Bronchial epithelial cell (primary cell): ENCODE measurements around the gene PINK1. TPM values are rescaled to one million over a fixed set of nuclear protein-coding genes. Genes with fewer than 3 reads are reported as not detected.

Experiments used
- DNase-seq: peaks from one replicate; pipeline ENCODE4 v3.0.0-alpha.2; 2010; ENCODE audit warnings: low read depth
- FAIRE-seq: peaks from 2 replicates; lab custom pipeline; 2011; peaks lifted over from hg19 to GRCh38; lab: Jason Lieb, UNC
- H3K27me3 ChIP-seq: 2 replicates; pipeline ENCODE4 v1.5.1; 2011; ENCODE audit warnings: low read length; ENCODE audit not compliant: control insufficient read depth, insufficient read depth
- H3K36me3 ChIP-seq: 2 replicates; pipeline ENCODE4 v1.5.1; 2011; ENCODE audit warnings: low read length; ENCODE audit not compliant: control insufficient read depth, insufficient read depth
- H3K4me3 ChIP-seq: 2 replicates; pipeline ENCODE4 v1.5.1; 2011; ENCODE audit warnings: mild to moderate bottlenecking, low read depth, low read length, control low read depth
- total RNA-seq: library from RNA; depleted of rRNA; stranded (reverse); fragments of >200 nt; gene quantifications from 2 replicates; pipeline ENCODE4 v1.2.1, GENCODE V29; 2014
- TF ChIP-seq, protein P1 (sequence below): IDR thresholded peaks from 2 replicates; pipeline ENCODE4 v1.5.1; 2011; ENCODE audit warnings: mild to moderate bottlenecking, moderate library complexity, low read length, control low read depth, inconsistent platforms; ENCODE audit not compliant: insufficient read depth, severe bottlenecking

PINK1 gene
- total RNA-seq, 1 donor from 2014 or later: 61.1 TPM

DNA sequence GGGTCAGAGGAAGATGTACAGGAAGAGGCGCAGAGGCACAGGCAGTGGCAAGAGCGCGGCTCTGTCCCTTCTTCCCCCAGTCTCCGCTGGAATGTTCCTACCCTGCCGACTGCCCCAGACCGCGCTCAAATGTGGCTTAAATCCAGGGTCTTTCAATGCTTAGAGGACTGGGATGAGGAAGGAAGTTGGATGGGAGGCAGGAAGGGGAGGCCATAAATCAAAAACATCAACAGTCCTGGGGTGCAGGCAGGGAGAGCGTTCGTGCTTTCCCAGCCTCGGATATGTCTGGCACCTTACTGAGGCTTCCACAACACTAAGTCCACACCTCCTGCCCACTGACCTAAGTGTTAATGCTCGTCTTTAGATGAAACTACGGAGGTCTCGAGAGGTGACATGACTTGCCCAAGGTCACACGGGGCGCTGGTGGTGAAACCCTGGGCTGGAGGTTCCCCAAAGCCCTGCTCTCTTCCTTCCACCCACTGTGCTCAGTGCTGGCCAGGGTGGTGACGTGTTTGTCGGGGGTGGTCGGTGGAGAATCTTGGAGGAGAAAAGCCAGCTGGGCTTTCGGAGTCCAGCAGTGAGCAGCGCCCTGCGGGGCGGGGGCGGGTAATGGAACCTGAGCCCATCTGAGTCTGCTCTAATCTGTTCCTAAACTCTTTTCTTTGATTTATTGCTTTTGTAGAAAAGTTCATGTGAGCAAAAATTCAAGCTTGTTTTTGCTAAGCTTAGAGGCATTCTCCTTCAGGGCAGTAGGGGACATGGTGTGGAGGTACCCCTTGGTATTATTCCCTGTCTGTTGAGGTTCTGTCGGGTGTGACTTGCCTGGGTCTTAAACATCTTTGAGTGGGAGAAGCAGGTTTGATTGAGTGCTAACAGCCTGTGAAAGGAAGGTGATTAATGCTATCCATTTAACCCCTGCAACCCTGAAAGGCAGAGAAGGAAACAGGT lies 43.7 kb upstream of the PINK1 start:
- TF ChIP-seq, protein P1, sequence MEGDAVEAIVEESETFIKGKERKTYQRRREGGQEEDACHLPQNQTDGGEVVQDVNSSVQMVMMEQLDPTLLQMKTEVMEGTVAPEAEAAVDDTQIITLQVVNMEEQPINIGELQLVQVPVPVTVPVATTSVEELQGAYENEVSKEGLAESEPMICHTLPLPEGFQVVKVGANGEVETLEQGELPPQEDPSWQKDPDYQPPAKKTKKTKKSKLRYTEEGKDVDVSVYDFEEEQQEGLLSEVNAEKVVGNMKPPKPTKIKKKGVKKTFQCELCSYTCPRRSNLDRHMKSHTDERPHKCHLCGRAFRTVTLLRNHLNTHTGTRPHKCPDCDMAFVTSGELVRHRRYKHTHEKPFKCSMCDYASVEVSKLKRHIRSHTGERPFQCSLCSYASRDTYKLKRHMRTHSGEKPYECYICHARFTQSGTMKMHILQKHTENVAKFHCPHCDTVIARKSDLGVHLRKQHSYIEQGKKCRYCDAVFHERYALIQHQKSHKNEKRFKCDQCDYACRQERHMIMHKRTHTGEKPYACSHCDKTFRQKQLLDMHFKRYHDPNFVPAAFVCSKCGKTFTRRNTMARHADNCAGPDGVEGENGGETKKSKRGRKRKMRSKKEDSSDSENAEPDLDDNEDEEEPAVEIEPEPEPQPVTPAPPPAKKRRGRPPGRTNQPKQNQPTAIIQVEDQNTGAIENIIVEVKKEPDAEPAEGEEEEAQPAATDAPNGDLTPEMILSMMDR: no peak
- peak overlapping the region; percentile 22 for H3K4me3 ChIP-seq
- H3K27me3 ChIP-seq: no peaks in the 10 kb centered on the region

DNA sequence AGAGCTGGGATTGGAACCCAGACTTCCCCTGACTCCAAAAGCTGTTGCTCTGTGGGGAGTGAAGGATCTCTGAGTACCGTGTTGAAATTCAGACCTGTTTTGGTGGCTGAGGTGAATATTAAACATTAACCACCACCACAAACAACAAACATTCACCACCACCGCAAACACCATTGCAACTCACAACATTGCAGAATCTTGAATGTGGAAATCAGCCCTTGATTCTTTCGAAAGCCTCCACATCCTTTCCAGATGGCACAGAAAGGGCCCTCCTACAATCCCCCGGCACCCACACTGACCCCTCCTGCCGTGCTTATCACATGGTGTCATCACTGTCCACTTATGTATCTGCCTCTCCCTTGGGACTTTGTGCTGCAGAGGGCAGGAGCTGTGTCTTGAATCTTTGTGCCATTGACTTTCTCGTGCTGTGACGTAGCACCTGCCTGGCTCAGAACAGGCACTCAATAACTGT lies 42.9 kb upstream of the PINK1 start:
- FAIRE-seq: no peak
- TF ChIP-seq, protein P1: no peak

More for the DNA sequence above, 43.7 kb upstream of the PINK1 start:
- H3K36me3 ChIP-seq: no peaks in the 10 kb centered on the region
- DNase-seq (no peak), FAIRE-seq (peak; percentile 92)

DNA sequence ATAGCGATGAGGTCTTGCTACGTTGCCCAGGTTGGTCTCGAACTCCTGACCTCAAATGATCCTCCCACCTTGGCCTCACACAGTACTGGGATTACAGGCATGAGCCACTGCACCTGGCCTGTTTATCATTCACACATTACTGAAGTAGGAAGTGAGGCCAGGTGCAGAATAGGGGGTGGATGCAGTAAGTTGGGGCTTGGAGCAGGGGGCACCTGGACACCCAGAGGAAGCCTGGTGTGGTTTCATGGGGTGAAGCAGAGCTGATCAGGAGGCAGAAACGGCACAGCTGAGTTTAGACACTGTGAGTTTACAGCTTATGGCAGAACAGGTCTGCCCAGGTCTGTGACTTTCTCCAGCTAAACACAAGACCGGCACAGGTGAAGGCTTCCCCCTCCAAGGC lies 39.5 kb upstream of the PINK1 start:
- TF ChIP-seq, protein P1: no peak
- DNase-seq (no peak), FAIRE-seq (no peak)
- no peaks in the 10 kb centered on the region for H3K36me3 ChIP-seq
- H3K4me3 ChIP-seq: no peak overlapping the region
- no peaks in the 10 kb centered on the region for H3K27me3 ChIP-seq

More for the DNA sequence above, 42.9 kb upstream of the PINK1 start:
- H3K36me3 ChIP-seq: no peaks in the 10 kb centered on the region
- no peaks in the 10 kb centered on the region for H3K27me3 ChIP-seq
- no peak overlapping the region for H3K4me3 ChIP-seq
- no peak for DNase-seq

DNA sequence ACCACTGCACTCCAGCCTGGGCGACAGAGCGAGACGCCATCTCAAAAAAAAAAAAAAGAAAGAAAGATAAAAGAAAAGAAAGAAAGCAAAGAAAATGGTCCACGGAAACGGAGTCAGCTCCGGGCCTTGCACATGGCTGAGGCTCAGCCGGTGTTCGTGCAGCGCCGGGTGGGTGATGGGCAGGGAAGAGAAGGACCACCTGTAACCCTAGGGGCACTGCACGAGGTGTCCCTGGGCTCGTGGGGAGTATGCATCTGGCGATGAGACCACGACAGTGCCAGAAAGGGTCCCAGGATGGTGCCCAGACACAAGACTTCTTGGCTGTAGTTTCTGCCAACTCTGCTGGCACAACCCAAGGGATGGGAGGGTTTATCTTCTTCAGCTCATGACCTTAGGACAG lies 38.5 kb upstream of the PINK1 start:
- Histone ChIP-seq H3K36me3 (no peaks in the 10 kb centered on the region), H3K4me3 (no peak overlapping the region), H3K27me3 (no peaks in the 10 kb centered on the region)
- TF ChIP-seq, protein P1: no peak
- DNase-seq (no peak), FAIRE-seq (no peak)

DNA sequence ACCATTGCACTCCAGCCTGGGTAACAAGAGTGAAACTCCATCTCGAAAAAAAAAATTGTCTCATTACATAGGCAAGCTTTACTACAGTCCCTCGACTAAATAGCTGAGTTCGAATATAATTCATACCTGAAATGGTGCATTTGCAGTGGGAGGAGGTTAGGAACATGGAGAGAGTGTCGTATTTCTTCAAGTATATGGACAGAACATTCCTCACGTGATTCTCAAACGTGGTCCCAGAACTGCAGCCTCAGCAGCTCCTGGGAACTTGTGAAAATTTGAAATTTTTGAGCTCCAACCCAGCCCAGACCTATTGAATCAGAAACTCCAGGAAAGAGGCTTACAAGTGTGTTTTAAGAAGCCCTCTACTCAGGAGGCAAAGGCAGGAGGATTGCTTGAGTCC lies 37.2 kb upstream of the PINK1 start:
- FAIRE-seq (no peak), DNase-seq (no peak)
- Histone ChIP-seq H3K4me3 (no peak overlapping the region), H3K27me3 (no peaks in the 10 kb centered on the region), H3K36me3 (no peaks in the 10 kb centered on the region)
- TF ChIP-seq, protein P1: no peak
